AG09309 (cell line): Measurements from ENCODE around the gene UVSSA.

ENCODE experiments used
- DNase-seq: peaks from one replicate; pipeline ENCODE4 v3.0.0-alpha.2; 2010; ENCODE audit warnings: low read depth
- H3K4me3 ChIP-seq: 2 replicates; pipeline ENCODE4 v1.5.1; 2011; ENCODE audit warnings: mild to moderate bottlenecking, low read depth, low read length, moderate library complexity; ENCODE audit not compliant: control insufficient read depth
- TF ChIP-seq, protein P1 (sequence below): IDR thresholded peaks from 2 replicates; pipeline ENCODE4 v1.5.1; 2011; ENCODE audit warnings: mild to moderate bottlenecking, low read depth, low read length, inconsistent platforms; ENCODE audit not compliant: insufficient read depth, control insufficient read depth; ENCODE audit errors: missing control alignments

Gene UVSSA

DNA sequence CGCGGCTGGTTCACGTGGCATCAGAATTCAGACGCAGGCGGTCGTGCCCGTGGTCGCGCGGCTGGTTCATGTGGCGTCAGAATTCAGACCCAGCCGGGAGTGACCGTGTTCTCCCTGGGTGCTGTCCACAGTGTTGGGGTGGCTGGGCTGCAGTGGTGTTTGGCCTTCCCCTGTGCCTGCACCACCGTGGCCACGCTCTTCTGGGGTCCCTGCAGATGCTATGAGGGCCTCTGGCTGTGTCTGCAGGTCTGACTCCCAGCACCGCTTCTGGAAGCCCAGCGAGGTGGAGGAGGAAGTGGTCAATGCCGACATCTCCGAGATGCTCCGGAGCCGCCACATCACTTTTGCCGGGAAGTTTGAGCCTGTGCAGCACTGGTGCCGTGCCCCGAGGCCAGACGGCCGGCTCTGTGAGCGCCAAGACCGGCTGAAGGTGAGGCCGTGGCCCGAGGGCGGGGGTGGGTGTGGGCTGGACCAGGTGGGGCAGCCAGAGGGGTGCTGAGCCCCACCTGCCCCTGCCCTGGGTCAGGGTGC is 32.9 kb downstream of the UVSSA start:
- TF ChIP-seq, protein P1, sequence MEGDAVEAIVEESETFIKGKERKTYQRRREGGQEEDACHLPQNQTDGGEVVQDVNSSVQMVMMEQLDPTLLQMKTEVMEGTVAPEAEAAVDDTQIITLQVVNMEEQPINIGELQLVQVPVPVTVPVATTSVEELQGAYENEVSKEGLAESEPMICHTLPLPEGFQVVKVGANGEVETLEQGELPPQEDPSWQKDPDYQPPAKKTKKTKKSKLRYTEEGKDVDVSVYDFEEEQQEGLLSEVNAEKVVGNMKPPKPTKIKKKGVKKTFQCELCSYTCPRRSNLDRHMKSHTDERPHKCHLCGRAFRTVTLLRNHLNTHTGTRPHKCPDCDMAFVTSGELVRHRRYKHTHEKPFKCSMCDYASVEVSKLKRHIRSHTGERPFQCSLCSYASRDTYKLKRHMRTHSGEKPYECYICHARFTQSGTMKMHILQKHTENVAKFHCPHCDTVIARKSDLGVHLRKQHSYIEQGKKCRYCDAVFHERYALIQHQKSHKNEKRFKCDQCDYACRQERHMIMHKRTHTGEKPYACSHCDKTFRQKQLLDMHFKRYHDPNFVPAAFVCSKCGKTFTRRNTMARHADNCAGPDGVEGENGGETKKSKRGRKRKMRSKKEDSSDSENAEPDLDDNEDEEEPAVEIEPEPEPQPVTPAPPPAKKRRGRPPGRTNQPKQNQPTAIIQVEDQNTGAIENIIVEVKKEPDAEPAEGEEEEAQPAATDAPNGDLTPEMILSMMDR, result no peak
- no peak overlapping the region for H3K4me3 ChIP-seq
- DNase-seq, result no peak

- no peak overlapping the region for H3K4me3 ChIP-seq
- TF ChIP-seq, protein P1, result no peak
- no peak for DNase-seq
These were observed 33.6 kb downstream of the UVSSA start for GRCh38 chr4:1380368-1381151.

GRCh38 chr4:1381181-1381621 is 34.2 kb downstream of the UVSSA start:
- no peak overlapping the region for H3K4me3 ChIP-seq
- TF ChIP-seq, protein P1, result no peak
- DNase-seq, result no peak

DNA sequence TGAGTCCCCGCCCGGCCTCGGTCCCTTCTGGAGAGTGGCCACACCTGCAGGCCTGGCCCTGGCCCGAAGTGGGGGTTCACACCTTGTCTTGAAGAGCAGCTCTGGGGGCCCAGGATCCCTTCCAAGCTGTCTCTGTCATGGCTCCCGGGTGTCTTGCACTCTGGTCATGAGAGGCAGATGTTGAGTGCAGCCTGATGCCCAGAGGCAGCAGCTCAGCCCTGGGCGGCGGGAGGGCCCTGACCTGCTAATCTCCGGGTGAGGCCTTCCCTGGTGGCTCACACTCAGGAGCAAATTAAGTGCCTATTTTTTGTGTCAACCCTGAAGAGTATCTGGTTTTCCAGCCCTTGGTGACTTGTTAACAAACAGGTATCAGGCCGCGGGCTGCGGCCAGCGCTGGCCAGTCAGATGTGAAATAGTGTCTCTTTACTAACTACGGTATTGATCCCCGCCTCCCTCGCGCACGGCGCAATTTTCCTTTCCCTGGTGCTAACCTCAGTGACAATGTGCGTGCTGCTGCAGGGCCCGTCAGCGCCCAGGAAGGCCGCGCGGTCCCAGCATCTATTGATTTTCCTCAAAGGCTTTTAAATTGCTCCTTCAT is 35.0 kb downstream of the UVSSA start:
- DNase-seq, result no peak
- TF ChIP-seq, protein P1, result no peak
- no peak overlapping the region for H3K4me3 ChIP-seq

- DNase-seq, result no peak
- no peak overlapping the region for H3K4me3 ChIP-seq
- TF ChIP-seq, protein P1, result no peak
These were observed 36.0 kb downstream of the UVSSA start for GRCh38 chr4:1382776-1383727.
